ENCODE data around the gene SEMA4C.

Gene SEMA4C

DNA sequence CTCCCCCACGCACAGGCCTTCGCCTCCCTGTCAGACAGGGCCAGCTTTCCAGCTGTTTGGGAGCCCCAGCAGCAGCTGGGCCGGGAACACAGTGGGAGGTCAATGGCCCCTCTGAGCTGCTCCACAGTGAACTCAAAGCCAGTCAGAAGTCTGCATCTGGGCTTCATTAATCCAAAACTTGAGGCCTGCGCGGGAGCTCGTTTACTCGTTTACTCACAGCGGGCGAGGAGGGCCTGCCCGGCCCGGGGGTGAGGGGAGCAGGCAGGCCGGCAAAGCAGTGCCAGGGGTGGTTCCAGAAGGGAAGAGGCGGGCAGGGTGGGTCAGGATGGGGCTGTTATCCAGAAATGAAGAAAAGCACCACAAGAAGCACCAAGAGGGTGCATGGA lies 36.8 kb upstream of the SEMA4C start:
- TF ChIP-seq CTCF (conservative IDR thresholded peaks at IDR 0.05; ENCODE audit: low read depth, low read length) = no peak
- no peak for DNase-seq (ENCODE audit: low read depth)
- no peak overlapping the region for H3K4me3 ChIP-seq (ENCODE audit: low read length)

- no peak for DNase-seq (ENCODE audit: low read depth)
- no peak overlapping the region for H3K4me3 ChIP-seq (ENCODE audit: low read length)
- no peak for TF ChIP-seq CTCF (conservative IDR thresholded peaks at IDR 0.05; ENCODE audit: low read depth, low read length)
These were observed 33.9 kb upstream of the SEMA4C start for GRCh38 chr2:96903815-96904214.

GRCh38 chr2:96903318-96903717 lies 33.4 kb upstream of the SEMA4C start:
- DNase-seq (ENCODE audit: low read depth) = no peak
- no peak for TF ChIP-seq CTCF (conservative IDR thresholded peaks at IDR 0.05; ENCODE audit: low read depth, low read length)
- no peak overlapping the region for H3K4me3 ChIP-seq (ENCODE audit: low read length)

DNA sequence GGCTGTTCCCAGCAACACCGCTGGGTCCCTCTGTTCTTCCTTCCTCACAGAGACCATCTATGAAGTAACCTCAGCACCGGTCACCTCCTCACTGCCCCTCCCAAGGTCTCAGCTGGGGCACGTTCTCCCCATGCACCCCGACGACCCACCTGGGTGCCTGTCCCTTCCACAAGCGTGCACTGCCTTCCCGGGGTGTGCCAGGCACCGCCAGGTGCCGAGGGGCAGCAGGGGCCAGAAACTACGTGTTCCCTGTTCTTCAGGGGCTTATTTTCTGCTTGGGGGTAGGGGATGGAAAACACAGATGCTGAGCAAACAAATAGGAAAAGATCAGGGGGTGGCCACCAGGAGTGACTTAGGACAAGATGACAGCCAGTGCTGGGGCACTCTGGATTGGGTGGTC lies 30.4 kb upstream of the SEMA4C start:
- TF ChIP-seq CTCF (conservative IDR thresholded peaks at IDR 0.05; ENCODE audit: low read depth, low read length) = no peak
- no peak for DNase-seq (ENCODE audit: low read depth)
- H3K4me3 ChIP-seq (ENCODE audit: low read length) = no peak overlapping the region

GRCh38 chr2:96899413-96899741 lies 29.5 kb upstream of the SEMA4C start:
- no peak overlapping the region for H3K4me3 ChIP-seq (ENCODE audit: low read length)
- TF ChIP-seq CTCF (conservative IDR thresholded peaks at IDR 0.05; ENCODE audit: low read depth, low read length) = no peak
- DNase-seq (ENCODE audit: low read depth) = no peak

DNA sequence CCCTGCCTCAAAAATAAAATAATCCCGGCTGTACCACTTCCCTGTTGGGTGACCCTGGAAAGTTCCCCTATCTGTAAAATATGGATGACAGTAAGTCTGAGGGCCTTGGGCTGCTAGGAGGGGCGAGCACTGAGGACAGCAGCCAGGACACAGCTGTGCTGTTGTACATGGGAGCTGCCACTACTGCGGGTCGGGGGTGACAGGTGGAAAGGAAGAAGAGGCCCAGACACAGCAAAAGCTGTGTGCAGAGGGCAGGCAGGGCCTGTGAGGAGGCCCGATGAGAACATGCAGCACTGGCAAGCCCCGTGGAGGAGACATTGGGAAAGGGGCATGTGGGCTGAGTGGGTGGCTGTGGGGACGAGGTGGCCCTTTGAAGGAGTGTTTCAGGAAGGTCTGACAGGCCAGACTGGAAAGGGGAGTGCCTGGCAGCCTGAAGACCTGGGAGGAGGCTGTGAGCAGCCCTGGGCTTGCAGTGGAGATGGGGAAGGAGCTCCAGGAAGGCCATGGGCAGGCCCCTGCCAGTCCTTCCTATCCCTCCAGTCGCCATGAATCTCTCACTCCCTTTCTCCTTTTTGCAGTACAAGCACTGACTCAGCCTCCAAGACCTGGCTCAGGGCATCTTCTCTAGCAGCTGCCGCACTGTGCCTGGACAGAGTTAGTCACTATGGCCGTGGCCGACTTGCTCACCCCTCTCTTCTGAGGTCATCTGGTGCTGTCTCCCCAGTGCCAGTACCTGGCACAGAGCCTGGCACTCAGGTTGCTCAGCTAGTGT lies 28.9 kb upstream of the SEMA4C start:
- H3K4me3 ChIP-seq (ENCODE audit: low read length) = no peak overlapping the region
- no peak for DNase-seq (ENCODE audit: low read depth)
- TF ChIP-seq CTCF (conservative IDR thresholded peaks at IDR 0.05; ENCODE audit: low read depth, low read length) = no peak

- no peak overlapping the region for H3K4me3 ChIP-seq (ENCODE audit: low read length)
- no peak for DNase-seq (ENCODE audit: low read depth)
- TF ChIP-seq CTCF (conservative IDR thresholded peaks at IDR 0.05; ENCODE audit: low read depth, low read length) = no peak
These were observed 28.2 kb upstream of the SEMA4C start for GRCh38 chr2:96898135-96898505.

All from retinal pigment epithelial cell (primary cell).